K562 (cell line): ENCODE measurements around the gene CLK3.

Experiments
- DNMT1 ChIP-seq: fragments of 450-650 bp; IDR thresholded peaks from 2 replicates; pipeline ENCODE4 v1.6.1; 2016; ENCODE audit warnings: antibody characterized with exemption, mild to moderate bottlenecking
- ILK ChIP-seq: fragments of 450-650 bp; IDR thresholded peaks from 2 replicates; pipeline ENCODE4 v1.6.1; 2016; ENCODE audit warnings: missing genetic modification characterization, low read depth, mild to moderate bottlenecking, missing compliant biosample characterization, moderate library complexity, borderline replicate concordance
- STAT5B ChIP-seq: fragments of 250-450 bp; sonication (Bioruptor Pico); IDR thresholded peaks from 2 replicates; pipeline ENCODE4 v1.8.0; 2021; ENCODE audit warnings: mild to moderate bottlenecking, inconsistent platforms
- UBTF ChIP-seq, 2 experiments: IDR thresholded peaks; 2 replicates each; pipeline ENCODE4 v1.6.1; 2012; ENCODE audit warnings: improper control_type of control experiment in 2 of 2, low read depth in 2 of 2, low read length in 2 of 2, borderline replicate concordance in 1 of 2
- TF ChIP-seq, protein P1 (sequence below): sonication (generic); formaldehyde crosslinking; IDR thresholded peaks from 2 replicates; pipeline ENCODE4 v1.8.0; 2023; ENCODE audit warnings: mild to moderate bottlenecking, missing genetic modification reagents
- TF ChIP-seq, protein P2 (sequence below): sonication (generic); formaldehyde crosslinking; IDR thresholded peaks from 2 replicates; pipeline ENCODE4 v1.8.0; 2023; ENCODE audit warnings: missing genetic modification reagents, mild to moderate bottlenecking, borderline replicate concordance

GRCh38 chr15:74595271-74595670 lies 20.4 kb upstream of the CLK3 start:
- TF ChIP-seq STAT5B (no peak), UBTF (IDR thresholded peaks at IDR 0.05; ENCODE audit: borderline replicate concordance in 1 of 2, low read depth in 2 of 2, low read length in 2 of 2) (no peak), DNMT1 (no peak), ILK (tag) (no peak)
- TF ChIP-seq, protein P1, sequence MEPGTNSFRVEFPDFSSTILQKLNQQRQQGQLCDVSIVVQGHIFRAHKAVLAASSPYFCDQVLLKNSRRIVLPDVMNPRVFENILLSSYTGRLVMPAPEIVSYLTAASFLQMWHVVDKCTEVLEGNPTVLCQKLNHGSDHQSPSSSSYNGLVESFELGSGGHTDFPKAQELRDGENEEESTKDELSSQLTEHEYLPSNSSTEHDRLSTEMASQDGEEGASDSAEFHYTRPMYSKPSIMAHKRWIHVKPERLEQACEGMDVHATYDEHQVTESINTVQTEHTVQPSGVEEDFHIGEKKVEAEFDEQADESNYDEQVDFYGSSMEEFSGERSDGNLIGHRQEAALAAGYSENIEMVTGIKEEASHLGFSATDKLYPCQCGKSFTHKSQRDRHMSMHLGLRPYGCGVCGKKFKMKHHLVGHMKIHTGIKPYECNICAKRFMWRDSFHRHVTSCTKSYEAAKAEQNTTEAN (CRISPR knock-in tag) = no peak
- TF ChIP-seq, protein P2, sequence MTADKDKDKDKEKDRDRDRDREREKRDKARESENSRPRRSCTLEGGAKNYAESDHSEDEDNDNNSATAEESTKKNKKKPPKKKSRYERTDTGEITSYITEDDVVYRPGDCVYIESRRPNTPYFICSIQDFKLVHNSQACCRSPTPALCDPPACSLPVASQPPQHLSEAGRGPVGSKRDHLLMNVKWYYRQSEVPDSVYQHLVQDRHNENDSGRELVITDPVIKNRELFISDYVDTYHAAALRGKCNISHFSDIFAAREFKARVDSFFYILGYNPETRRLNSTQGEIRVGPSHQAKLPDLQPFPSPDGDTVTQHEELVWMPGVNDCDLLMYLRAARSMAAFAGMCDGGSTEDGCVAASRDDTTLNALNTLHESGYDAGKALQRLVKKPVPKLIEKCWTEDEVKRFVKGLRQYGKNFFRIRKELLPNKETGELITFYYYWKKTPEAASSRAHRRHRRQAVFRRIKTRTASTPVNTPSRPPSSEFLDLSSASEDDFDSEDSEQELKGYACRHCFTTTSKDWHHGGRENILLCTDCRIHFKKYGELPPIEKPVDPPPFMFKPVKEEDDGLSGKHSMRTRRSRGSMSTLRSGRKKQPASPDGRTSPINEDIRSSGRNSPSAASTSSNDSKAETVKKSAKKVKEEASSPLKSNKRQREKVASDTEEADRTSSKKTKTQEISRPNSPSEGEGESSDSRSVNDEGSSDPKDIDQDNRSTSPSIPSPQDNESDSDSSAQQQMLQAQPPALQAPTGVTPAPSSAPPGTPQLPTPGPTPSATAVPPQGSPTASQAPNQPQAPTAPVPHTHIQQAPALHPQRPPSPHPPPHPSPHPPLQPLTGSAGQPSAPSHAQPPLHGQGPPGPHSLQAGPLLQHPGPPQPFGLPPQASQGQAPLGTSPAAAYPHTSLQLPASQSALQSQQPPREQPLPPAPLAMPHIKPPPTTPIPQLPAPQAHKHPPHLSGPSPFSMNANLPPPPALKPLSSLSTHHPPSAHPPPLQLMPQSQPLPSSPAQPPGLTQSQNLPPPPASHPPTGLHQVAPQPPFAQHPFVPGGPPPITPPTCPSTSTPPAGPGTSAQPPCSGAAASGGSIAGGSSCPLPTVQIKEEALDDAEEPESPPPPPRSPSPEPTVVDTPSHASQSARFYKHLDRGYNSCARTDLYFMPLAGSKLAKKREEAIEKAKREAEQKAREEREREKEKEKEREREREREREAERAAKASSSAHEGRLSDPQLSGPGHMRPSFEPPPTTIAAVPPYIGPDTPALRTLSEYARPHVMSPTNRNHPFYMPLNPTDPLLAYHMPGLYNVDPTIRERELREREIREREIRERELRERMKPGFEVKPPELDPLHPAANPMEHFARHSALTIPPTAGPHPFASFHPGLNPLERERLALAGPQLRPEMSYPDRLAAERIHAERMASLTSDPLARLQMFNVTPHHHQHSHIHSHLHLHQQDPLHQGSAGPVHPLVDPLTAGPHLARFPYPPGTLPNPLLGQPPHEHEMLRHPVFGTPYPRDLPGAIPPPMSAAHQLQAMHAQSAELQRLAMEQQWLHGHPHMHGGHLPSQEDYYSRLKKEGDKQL (CRISPR knock-in tag) = no peak
